ENCODE measurements around the gene KAZN.
A peak's percentile ranks its signal among the peaks of the same experiment; 100 is the strongest.

KAZN gene

GRCh38 chr1:14941864-14942263 lies 343.4 kb downstream of the KAZN start:
- H3K4me3 ChIP-seq (ENCODE audit: low read length), result peak overlapping the region; percentile 3; the same call in 1 of the 2 replicates
- TF ChIP-seq CTCF (conservative IDR thresholded peaks at IDR 0.05; ENCODE audit: low read length), result no peak
- DNase-seq (ENCODE audit: low read depth), result peak; percentile 92

- no peak overlapping the region for H3K4me3 ChIP-seq (ENCODE audit: low read length)
- no peak for DNase-seq (ENCODE audit: low read depth)
- TF ChIP-seq CTCF (conservative IDR thresholded peaks at IDR 0.05; ENCODE audit: low read length), result no peak
These were observed 346.0 kb downstream of the KAZN start for GRCh38 chr1:14944471-14944985.

DNA sequence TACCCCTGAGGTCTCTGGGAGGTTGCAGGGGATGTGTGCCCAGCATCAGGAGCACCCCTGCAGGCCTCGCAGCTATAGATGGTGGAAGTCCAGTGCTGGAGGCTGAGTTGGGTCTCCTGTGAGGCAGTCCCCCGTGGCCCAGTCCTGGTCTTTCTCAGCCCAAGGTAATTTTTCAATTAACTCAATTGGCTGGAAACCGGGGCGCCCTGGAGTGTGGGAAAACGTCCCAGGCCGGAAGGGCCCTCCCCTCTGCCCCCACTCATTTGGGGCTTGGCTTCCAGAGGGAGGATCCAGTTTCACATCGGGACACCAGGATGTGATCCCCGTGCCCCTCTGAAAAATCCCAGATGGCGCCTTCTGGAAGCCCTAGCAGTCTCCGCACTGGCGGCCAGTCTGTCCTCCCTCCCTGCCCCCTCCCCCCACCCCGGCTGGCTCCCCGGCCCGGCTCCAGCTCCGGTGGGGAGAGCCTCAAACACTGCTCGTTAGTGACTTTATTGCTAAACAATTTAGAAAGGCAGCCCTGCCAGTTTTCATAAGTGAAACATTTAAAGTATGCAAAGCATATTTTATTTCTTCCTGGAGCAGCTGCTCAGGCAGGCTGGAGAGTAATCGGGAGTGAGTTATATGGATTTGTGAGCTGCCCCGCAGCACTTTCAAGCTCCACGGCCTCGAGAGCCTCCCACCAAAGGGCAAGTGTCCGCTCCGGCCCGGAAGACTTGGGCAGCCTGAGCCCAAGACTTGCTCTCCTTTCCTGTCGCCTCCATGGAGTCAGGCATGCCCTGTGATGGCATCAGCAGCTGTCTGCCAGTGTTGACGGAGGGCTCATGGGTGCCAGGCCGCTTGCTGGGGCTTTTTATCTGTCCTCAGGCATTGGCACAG lies 346.9 kb downstream of the KAZN start:
- DNase-seq (ENCODE audit: low read depth), result peak; percentile 96
- H3K4me3 ChIP-seq (ENCODE audit: low read length), result peak overlapping the region; percentile 58
- TF ChIP-seq CTCF (conservative IDR thresholded peaks at IDR 0.05; ENCODE audit: low read length), result no peak

GRCh38 chr1:14946011-14946359 lies 347.5 kb downstream of the KAZN start:
- peak overlapping the region; percentile 58 for H3K4me3 ChIP-seq (ENCODE audit: low read length)
- no peak for DNase-seq (ENCODE audit: low read depth)
- TF ChIP-seq CTCF (conservative IDR thresholded peaks at IDR 0.05; ENCODE audit: low read length), result no peak

DNA sequence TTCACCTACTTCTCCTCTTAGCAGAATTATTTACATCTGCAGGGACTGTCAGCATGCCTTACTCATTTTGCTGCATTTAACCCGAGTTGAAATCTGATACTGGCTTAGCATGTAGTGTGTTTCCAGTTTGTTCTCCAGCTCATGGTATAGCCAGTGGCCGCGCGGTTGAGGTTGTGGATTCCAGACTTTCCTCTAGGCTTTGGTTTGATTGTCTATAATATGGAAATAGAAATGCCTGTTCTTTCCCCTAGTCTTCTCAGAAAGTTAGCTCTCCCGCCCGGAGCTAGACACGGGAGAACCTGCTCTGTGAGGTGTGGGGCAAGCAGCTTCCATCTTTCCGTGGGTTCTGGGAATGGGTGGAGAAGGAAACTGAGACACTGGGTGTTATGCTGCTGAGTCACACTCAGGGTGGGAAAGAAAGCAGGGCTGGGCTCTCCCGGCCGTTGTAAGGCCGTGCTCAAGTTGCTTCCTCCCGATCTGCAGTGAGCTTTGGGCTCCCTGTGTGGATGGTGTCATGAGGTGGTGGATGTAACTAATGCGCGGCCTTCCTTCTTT lies 348.3 kb downstream of the KAZN start:
- peak overlapping the region; percentile 58 for H3K4me3 ChIP-seq (ENCODE audit: low read length)
- peak; percentile 84 for DNase-seq (ENCODE audit: low read depth)
- TF ChIP-seq CTCF (conservative IDR thresholded peaks at IDR 0.05; ENCODE audit: low read length), result no peak

DNA sequence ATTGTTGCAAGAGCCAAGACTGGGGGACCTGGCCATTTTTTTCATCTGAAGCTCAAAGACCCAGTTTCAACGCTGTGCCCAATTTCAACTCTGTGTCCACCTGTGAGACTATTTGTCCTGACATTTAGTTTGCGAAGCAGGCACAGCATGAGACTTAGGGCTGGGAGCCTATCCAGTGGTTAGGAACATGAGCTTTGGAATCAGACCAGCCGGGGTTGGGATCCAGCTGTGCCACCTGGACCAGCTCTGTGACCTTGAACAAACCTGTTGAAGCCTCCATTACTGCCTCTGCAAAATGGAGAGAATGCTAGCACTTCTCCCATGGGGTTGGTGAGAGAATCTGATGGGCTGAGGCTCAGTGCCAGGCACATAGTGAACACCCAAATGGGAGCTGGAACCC lies 348.9 kb downstream of the KAZN start:
- TF ChIP-seq CTCF (conservative IDR thresholded peaks at IDR 0.05; ENCODE audit: low read length), result no peak
- DNase-seq (ENCODE audit: low read depth), result no peak
- H3K4me3 ChIP-seq (ENCODE audit: low read length), result peak overlapping the region; percentile 58
